HFFc6 (cell line): Measurements from ENCODE around the gene NID2. TPM values are rescaled to one million over a fixed set of nuclear protein-coding genes. Genes with fewer than 3 reads are reported as not detected.

Source experiments
- DNase-seq: peaks from one replicate; pipeline ENCODE4 v3.0.0-alpha.2; 2018
- H3K27ac Mint-ChIP-seq: 2 replicates; pipeline ENCODE4 v1.8.0; 2020; ENCODE audit warnings: mild to moderate bottlenecking, mixed read lengths
- H3K27me3 Mint-ChIP-seq: 2 replicates; pipeline ENCODE4 v1.8.0; 2021; ENCODE audit warnings: mild to moderate bottlenecking, moderate library complexity, mixed read lengths; ENCODE audit not compliant: insufficient read depth
- H3K36me3 Mint-ChIP-seq: 2 replicates; pipeline ENCODE4 v1.8.0; 2021; ENCODE audit warnings: low read depth, mixed read lengths
- H3K4me1 Mint-ChIP-seq: 2 replicates; pipeline ENCODE4 v1.8.0; 2020; ENCODE audit warnings: low read depth, mixed read lengths
- H3K4me3 Mint-ChIP-seq: 2 replicates; pipeline ENCODE4 v1.8.0; 2020; ENCODE audit warnings: mild to moderate bottlenecking, moderate library complexity, mixed read lengths
- H3K9me3 Mint-ChIP-seq: 2 replicates; pipeline ENCODE4 v1.8.0; 2020; ENCODE audit warnings: mild to moderate bottlenecking, mixed read lengths
- CTCF ChIP-seq: fragments of 200-600 bp; sonication (generic); IDR thresholded peaks from 2 replicates; pipeline ENCODE4 v1.5.0; 2021; ENCODE audit warnings: antibody characterized with exemption, mild to moderate bottlenecking
- total RNA-seq, 6 experiments: library from RNA; stranded (reverse); fragmentation: NEBNext Ultra II Directional; extraction: Animal tissue kit (Norgen Biotek cat#: 25700); gene quantifications; 2 replicates in 1 of 6; 3 replicates in 5 of 6; pipeline ENCODE4 v1.2.3, GENCODE V29; 2021

Gene NID2
- total RNA-seq, 6 experiments from 2014 or later: 97.3 to 125 (median 113) TPM

- no peak for DNase-seq
- Mint-ChIP-seq H3K27ac (peak overlapping the region; percentile 36; the same call in 1 of the 2 replicates), H3K9me3 (no peaks in the 10 kb centered on the region), H3K4me1 (peaks cover 52% of the 10 kb centered on the region), H3K27me3 (peaks cover 1% of the 10 kb centered on the region; the same call in 1 of the 2 replicates), H3K36me3 (peaks cover 48% of the 10 kb centered on the region), H3K4me3 (peak overlapping the region; percentile 9; the same call in 1 of the 2 replicates)
- no peak for TF ChIP-seq CTCF
Measured at GRCh38 chr14:52042371-52043289, 26.2 kb downstream of the NID2 start.

GRCh38 chr14:52040598-52040997 lies 28.3 kb downstream of the NID2 start:
- Mint-ChIP-seq H3K27me3 (peaks cover 2% of the 10 kb centered on the region), H3K4me1 (peaks cover 43% of the 10 kb centered on the region), H3K36me3 (peaks cover 52% of the 10 kb centered on the region)

GRCh38 chr14:52039124-52039815 lies 29.6 kb downstream of the NID2 start:
- Mint-ChIP-seq H3K36me3 (peaks cover 62% of the 10 kb centered on the region), H3K27ac (no peak overlapping the region), H3K9me3 (peaks cover 8% of the 10 kb centered on the region)

More at GRCh38 chr14:52040598-52040997, 28.3 kb downstream of the NID2 start:
- H3K4me3 Mint-ChIP-seq: no peak overlapping the region
- peaks cover 8% of the 10 kb centered on the region for H3K9me3 Mint-ChIP-seq
- DNase-seq: no peak
- no peak overlapping the region for H3K27ac Mint-ChIP-seq
- TF ChIP-seq CTCF: no peak

GRCh38 chr14:52033101-52033642 lies 35.7 kb downstream of the NID2 start:
- Mint-ChIP-seq H3K27ac (peak overlapping the region; percentile 96), H3K27me3 (peaks cover 2% of the 10 kb centered on the region; the same call in 1 of the 2 replicates), H3K4me1 (peaks cover 70% of the 10 kb centered on the region)

More at GRCh38 chr14:52039124-52039815, 29.6 kb downstream of the NID2 start:
- DNase-seq: no peak
- Mint-ChIP-seq H3K27me3 (peaks cover 2% of the 10 kb centered on the region; the same call in 1 of the 2 replicates), H3K4me1 (peaks cover 36% of the 10 kb centered on the region), H3K4me3 (no peak overlapping the region)
- no peak for TF ChIP-seq CTCF

More at GRCh38 chr14:52033101-52033642, 35.7 kb downstream of the NID2 start:
- H3K4me3 Mint-ChIP-seq: peak overlapping the region; percentile 78
- TF ChIP-seq CTCF: no peak
- DNase-seq: peak; percentile 65
- H3K9me3 Mint-ChIP-seq: peaks cover 8% of the 10 kb centered on the region
- H3K36me3 Mint-ChIP-seq: peaks cover 58% of the 10 kb centered on the region
